HG03025 (cell line): ENCODE data around the gene MAPT.
"Not testable (repeated sequence)": the region's sequence is repeated elsewhere in the genome, so short reads cannot be mapped to it uniquely, and the experiment has no call there.

Source experiments
- ATAC-seq: cut with Tn5 transposase; IDR thresholded peaks from one replicate; pipeline ENCODE4 v1.9.1; 2021; ENCODE audit warnings: mild to moderate bottlenecking, moderate library complexity; ENCODE audit not compliant: unreplicated experiment, low FRiP score

The MAPT gene

DNA sequence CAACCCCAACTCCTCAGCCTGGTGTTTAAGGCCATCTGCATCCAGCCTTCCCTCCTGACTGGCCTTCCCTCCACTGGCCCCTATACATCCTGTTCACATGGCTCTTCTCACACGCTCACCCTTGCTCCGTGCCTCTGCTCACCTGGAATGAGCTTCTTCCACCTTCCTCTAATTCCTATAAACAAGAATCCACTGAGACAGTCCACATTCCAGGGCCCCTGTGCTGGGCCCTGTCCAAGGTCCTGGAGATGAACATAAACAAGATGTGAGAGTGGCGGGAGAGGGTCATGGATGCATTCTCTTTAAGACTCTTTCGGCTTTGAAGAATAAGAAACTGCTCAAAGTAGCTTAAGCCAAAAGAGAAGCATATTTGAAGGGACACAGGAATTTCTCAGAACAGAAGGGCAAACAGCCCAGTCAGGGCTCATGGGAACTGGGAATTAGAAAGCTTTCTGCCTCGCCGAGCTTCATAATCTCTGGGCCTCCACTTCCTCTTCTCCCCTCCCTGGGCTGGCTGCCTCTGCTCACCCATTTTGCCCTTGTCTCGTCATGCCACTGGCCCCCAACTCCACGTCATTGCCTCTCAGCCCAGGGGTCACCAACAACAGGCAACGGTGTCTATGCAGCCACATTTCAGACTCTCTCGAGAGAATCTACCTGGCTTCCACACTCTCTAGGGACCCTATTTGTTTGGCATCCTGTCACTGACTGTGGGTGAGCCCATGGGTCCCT is 36.2 kb upstream of the MAPT start:
- no peak for ATAC-seq

DNA sequence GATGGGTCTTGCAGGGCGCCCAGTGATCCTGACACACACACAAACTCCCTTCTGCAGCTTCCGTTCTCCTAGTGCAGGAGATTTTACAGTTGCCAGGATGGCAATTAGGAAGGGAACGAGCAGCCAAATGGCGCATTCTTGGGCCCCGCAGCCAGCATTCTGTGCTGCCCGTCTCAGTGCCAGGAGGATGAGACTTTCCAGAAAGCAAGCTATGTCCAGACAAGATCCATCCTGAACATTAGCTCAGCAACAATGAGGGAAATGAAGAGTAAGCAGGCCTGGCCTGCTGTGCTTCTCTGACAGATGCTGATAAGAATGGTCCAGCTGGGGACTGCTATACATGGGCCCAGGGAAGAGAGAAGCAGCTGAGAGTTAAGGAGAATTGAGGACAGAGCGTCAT is 33.2 kb upstream of the MAPT start:
- ATAC-seq, result no peak

DNA sequence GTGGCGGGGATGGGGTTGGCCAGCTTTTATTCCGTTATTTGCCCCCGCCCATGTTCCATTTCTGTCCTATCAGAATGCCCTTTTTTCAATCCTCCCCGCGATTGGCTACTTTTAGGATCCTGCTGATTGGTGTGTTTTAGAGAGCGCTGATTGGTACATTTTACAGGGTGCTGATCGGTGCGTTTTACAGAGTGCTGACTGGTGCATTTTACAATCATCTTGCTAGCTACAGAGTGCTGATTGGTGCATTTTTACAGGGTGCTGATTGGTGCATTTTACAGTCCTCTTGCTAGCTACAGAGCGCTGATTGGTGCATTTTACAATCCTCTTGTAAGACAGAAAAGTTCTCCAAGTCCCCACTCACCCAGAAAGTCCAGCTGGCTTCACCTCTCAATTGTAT is 32.2 kb upstream of the MAPT start:
- ATAC-seq, result not testable (repeated sequence)

DNA sequence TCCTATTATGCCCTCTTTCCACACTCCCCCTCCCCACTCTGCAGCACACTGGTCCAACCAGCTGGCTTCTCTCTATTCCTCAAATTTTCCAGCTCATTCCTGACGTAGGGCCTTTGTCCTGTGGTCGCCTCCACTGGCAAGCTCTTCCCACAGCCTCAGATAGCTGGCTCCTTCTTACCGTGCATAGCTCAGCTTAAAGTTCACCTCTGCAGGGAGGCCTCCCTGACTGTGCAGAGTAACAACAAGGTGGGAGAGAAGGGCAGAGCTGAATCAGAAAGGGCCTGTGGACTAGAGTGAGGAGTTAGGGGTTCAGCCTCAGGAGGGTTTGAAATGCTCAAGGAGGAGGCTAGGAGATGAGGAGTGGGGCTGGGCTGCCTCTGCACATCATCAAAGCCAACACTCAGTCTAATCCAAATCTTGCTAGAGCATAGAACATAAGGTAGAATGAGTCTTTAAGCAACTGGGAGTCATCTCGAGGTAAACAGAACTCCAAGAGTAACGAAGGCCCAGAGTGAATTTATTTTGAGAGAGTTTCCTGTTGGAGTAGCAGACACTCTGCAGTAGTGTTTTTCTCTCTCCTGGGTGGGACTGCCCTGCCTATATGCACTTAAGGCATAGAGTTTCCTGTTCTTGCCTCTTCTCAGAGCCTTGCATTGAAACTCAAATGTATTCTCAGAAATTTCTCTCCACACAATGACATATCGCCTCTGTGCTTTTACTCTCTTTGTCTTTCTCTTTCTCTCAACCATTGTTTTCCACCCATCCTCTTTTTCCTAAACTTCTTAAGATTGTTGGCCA is 30.3 kb upstream of the MAPT start:
- no peak for ATAC-seq

DNA sequence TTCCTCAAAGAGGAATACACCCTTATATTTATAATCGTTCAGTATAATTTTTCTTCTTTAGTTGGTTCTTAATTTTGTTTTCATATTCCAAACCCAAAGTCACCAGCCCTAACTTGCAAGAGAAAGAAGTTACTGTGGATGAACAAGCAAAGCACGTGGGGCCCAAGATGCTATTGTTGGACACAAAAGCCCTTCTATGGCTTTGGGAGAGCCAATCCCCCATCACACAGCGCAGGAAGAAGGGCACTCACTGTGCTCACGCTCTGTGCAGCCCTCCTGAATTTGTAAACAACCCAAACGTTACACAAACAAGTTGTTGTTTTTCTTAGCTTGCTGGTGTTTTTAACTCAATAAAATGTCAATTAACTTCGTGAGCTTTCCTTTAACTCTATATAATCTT is 27.2 kb upstream of the MAPT start:
- no peak for ATAC-seq

DNA sequence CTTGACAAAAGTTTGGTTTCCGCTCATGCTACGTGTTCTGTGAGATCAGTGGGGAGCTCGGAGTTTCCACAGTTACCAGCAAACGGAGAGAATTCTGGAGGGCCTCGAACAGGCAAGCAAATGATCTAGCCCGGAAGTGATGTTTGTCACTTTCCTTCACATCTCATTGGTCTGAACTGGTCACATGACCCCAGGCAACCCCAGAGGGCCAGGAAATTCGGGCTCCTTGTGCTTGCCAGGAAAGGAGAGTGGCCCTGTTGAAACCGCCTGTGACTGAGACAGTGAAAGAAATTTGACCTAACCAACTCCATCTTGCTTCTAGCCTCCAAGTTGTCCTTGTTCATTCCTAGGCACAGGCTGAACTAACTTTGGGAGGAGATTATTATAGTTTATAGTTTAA is 26.7 kb upstream of the MAPT start:
- no peak for ATAC-seq

DNA sequence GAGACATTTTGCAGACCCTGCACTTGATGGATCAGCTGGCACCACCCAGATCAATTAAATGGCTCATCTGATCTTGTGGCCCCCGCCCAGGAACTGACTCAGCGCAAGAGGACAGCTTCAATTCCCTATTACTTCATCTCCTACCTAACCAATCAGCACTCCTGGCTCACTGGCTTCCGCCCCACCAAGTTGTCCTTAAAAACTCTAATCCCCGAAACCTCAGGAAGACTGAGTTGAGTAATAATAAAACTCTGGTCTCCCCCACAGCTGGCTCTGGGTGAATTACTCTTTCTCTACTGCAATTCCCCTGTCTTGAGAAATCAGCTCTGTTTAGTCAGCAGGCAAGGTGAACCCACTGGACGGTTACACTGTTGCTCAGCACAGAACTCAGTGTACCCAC is 26.1 kb upstream of the MAPT start:
- ATAC-seq, result no peak

DNA sequence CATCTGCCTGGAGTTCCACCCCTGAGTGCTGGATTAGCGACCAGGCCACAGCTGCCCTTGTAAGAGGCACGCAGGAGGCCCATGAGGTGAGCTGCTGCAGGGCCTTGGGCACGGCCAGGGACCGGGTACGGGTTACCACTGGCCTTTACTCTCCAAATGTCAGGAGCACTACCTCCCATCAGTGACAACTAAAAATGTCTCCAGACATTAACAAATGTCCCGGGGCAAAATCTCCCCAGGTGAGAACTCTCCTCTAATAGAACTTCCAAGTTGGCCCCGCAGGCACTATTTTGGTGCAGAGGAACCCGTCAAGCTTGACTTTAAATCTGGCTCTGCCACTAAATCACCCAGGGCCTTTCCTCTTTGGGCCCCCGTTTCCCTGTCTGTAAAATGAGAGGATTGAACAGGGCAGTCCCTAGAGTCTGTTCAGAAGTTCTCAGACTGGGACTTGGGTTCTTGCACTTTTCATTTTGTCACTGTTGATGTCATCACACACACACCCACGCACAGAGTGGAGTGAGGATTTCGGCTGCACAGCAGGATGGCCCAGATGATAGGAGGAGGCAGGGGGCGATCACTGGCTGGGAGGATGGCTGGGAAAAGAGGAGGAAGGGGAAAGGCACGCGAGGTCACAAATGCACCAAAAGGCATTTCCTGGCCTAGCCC is 24.5 kb upstream of the MAPT start:
- ATAC-seq, result no peak

DNA sequence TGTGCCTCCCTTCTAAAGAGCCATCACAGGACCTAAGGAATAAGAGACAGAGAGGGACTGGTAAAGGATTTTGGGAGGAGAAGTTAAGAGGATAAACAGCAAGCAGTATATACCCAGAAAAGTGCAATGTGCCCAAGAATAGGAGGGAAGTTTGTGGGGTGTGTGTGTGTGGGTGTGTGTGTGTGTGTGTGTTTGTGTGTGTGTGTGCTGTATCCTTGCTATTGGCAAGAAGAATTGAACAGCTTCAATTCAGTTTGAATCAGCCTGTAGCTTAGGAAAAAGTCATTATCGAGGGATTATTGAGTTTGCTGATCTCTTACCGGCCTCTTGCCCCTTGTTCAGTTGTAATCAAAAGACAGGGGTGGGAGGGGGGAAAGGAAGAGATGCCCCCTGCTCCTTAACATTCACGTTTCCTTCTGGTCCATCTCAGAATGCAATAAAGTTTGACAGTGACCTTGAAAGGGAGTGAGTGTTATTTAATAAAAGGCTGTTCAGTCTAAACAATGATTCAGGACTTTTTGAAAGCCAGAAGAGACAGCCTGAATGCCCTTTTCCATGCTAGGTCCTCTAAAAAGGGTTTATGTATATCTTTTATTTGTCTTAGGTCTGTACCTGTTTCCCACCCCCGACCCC is 23.9 kb upstream of the MAPT start:
- ATAC-seq, result no peak

DNA sequence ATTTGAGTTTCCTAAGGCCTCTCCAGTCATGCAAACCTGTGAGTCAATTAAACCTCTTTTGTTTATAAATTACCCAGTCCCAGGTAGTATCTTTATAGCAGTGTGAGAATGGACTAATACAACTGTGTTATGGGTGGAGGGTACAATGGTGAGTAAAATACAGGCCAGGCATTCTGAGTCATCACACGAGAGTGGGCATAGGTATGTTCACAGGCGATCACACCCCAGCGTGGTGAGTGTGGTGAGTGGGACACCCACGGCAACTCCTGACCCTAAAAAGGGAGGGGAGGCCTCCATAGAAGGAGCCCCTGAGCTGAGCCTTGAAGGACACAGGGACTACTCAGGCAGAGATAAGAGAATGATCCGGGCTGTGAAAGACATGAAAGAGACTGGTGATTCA is 22.6 kb upstream of the MAPT start:
- no peak for ATAC-seq

DNA sequence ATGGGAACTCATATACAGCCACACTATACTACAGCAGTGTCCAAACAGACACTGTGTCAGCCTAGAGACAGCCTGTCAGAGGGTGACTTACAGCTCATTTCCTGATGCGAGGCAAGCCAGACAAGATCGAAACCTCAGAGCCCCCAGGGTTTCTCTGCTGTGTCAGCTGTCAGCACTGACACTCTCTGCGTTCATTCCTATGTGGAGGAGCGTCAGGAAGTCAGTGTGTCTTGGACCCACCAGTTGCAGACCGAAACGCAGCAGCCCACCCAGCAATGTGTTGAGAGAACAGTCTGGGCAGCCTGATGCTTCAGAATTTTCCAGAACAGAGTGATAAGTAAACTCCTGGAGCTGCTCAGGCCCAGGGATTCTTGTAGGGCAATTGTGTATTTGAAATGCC is 20.6 kb upstream of the MAPT start:
- ATAC-seq, result no peak

DNA sequence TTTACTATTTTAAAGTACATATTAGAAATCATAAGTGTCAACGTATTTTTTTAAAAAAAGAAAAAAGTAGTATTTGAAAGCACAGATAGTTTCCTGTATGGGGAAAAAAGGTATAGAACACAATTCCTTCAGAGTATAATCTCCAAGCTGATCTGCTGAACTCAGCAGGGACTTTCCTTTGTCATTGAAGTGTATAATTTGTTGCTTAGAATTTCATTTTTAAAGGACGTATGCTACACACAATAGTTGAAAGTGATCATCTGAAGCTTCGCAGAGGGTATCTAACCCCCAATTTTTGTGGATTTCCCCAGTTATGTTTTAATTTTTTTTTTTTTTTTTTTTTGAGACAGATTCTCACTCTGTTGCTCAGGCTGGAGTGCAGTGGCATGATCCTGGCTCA is 20.2 kb upstream of the MAPT start:
- ATAC-seq, result no peak

DNA sequence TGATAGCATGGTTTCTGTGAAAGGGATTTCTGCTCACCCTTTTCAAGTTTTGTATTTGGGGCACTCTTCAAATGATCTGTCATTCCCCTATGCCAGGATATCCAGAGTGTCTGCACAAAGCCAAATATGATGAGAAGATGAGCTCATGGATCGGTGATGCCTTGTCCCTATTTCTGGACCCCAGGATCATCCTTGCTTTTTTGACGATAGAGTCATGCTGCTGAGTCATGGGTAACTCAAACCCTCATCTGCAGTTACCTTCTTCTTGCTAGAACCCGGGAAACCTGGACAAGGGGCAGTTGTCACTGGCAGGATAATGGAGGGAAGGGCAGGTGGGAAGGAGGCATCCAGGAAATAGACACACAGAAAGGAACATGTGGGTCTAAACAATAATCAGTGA is 17.8 kb upstream of the MAPT start:
- no peak for ATAC-seq

DNA sequence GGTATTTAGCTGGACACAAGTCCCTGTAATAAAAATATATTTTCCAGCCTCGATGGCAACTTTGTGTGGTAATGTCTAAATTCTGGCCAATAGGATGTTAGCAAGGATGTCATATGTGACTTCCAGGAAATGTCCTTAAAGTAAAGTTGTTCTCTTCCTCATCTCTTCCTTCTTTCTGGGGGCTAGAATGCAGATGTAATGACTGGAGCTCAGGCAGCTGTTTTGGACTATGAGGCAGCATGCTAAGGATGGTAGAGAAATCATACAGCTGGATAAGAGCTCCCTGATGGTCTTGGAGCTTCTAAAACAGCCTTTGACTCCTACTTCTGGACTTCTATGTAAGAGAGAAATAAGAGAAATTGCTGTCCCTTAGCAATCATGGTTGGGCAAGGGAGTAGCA is 16.9 kb upstream of the MAPT start:
- ATAC-seq, result no peak

DNA sequence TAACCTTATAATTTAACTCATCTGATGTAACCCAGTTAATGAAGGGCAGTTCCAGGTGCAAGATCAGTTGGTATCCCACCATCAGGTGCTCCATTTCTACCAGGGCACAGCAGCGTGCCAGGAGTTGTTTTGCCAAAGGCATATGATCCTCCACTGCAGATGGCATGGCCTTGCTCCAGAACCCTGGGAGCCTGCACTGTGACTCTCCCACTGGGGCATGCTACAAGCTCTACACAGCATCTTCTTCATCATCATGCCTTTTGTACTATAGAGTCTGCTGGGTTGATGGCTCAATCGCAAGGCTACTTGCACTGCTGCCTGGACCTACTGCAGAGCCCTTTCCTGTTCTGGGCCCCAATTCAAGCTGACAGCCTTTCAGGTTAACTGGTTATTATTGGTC is 11.3 kb upstream of the MAPT start:
- ATAC-seq, result no peak

DNA sequence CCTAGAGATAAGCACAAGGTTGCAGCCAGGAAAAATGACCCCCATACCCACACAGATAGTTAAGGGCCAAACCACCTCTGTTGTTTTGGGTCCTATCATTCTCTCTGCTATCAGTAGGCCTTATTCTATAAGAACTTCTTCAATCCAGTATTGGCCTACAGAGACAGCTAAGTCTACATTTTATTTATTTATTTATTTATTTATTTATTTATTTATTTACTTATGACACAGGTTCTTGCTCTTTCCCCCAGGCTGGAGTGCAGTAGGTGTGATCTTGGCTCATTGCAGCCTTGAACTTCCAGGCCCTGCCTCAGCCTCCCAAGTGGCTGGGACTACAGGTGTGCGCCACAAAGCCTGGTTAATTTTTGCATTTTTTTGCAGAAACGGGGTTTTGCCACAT is 7.5 kb upstream of the MAPT start:
- ATAC-seq, result no peak

DNA sequence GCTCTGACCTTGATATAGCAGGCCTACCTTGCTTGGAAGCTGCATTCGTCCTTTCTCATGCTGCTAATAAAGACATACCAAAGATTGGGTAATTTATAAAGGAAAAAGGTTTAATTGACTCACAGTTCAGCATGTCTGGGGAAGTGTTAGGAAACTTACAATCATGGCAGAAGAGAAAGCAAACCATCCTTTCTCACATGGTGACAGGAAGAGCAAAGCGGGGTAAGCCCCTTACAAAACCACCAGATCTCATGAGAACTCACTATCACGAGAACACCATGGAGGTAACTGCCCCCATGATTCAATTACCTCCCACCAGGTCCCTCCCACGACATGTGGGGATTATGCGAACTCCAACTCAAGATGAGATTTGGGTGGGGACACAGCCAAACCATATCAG is 6.0 kb upstream of the MAPT start:
- no peak for ATAC-seq

DNA sequence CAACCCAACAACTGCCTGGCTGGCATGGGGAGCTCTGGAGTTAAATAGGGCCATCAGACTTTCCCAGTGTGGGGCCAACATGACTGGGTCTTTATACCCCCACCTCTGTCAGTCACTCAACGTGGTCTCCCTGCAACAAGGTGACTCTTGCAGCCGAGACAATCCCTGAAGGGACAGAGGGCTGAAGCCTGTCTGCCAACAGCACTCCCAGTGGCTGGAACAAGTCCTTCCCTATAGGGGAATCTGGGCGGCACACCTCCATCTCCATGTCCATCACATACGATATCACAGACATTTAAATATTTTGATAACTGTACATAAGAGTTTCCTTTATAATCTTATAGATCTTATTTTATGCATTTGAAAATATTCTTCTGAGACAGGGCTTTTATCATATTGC is 4.8 kb upstream of the MAPT start:
- ATAC-seq, result no peak

DNA sequence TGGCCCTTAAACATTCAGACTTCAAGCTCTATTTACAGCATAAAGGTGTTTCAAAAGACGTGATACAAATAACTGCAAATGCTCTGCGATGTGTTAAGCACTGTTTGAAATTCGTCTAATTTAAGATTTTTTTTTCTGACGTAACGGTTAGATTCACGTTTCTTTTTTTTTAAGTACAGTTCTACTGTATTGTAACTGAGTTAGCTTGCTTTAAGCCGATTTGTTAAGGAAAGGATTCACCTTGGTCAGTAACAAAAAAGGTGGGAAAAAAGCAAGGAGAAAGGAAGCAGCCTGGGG is 681 bp upstream of the MAPT start:
- no peak for ATAC-seq

DNA sequence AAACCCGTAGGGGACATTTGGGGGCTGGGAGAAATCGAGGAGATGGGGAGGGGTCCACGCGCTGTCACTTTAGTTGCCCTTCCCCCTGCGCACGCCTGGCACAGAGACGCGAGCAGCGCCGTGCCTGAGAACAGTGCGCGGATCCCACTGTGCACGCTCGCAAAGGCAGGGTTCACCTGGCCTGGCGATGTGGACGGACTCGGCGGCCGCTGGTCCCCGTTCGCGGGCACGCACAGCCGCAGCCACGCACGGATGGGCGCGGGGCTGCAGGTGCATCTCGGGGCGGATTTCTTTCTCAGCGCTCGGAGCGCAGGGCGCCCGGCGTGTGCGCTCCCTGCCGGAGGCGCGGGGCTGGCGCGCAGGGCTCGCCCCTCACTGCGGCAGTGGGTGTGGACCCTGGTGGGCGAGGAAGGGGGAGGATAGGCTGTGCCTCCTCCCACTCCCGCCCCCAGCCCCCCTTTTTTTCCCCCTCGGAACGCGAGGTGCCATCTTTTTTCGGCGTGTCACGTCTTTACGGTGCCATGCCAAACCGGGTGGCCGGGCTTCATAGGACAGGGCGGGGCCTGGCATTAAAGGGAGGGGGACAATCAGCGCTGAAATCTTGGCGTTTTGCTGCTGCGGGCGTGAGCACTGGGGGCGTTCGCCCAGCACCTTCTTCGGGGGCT is 1.1 kb downstream of the MAPT start:
- ATAC-seq, result no peak
